Measurements from ENCODE around the gene CYP2C9.
"Not testable (repeated sequence)": the region's sequence is repeated elsewhere in the genome, so short reads cannot be mapped to it uniquely, and the experiment has no call there.

CYP2C9 gene

GRCh38 chr10:94938383-94938782 is at the start of gene CYP2C9:
CYP2C9 (plus strand) TSS chr10:94938658; CDS start chr10:94938683, 25 bp downstream.
- DNase-seq (ENCODE audit: low read depth in 2 of 2), result no peak

GRCh38 chr10:94889123-94889522 is 49.3 kb upstream of the CYP2C9 start:
- DNase-seq (ENCODE audit: low read depth in 2 of 2), result no peak

GRCh38 chr10:94890264-94891022 is 48.0 kb upstream of the CYP2C9 start:
- DNase-seq (ENCODE audit: low read depth in 2 of 2), result no peak

- DNase-seq (ENCODE audit: low read depth in 2 of 2), result not testable (repeated sequence)
These were observed 40.0 kb upstream of the CYP2C9 start for GRCh38 chr10:94898414-94898813.

GRCh38 chr10:94902080-94902479 is 36.4 kb upstream of the CYP2C9 start:
- DNase-seq (ENCODE audit: low read depth in 2 of 2), result no peak

- no peak for DNase-seq (ENCODE audit: low read depth in 2 of 2)
These were observed 35.9 kb upstream of the CYP2C9 start for GRCh38 chr10:94902570-94902969.

- DNase-seq (ENCODE audit: low read depth in 2 of 2), result not testable (repeated sequence)
These were observed 33.8 kb upstream of the CYP2C9 start for GRCh38 chr10:94904506-94905148.

GRCh38 chr10:94916423-94916822 is 22.0 kb upstream of the CYP2C9 start:
- no peak for DNase-seq (ENCODE audit: low read depth in 2 of 2)

GRCh38 chr10:94936721-94937120 is 1.7 kb upstream of the CYP2C9 start:
- no peak for DNase-seq (ENCODE audit: low read depth in 2 of 2)

- not testable (repeated sequence) for DNase-seq (ENCODE audit: low read depth in 2 of 2)
These were observed 5.1 kb downstream of the CYP2C9 start for GRCh38 chr10:94943432-94944103.

- DNase-seq (ENCODE audit: low read depth in 2 of 2), result not testable (repeated sequence)
These were observed 7.7 kb downstream of the CYP2C9 start for GRCh38 chr10:94946181-94946580.

GRCh38 chr10:94963901-94964300 is 25.4 kb downstream of the CYP2C9 start:
- DNase-seq (ENCODE audit: low read depth in 2 of 2), result no peak

- no peak for DNase-seq (ENCODE audit: low read depth in 2 of 2)
These were observed 45.1 kb downstream of the CYP2C9 start for GRCh38 chr10:94983555-94983954.

GRCh38 chr10:94989192-94989591 is 50.7 kb downstream of the CYP2C9 start:
- DNase-seq (ENCODE audit: low read depth in 2 of 2), result no peak

GRCh38 chr10:94991243-94991888 is 52.9 kb downstream of the CYP2C9 start:
- DNase-seq (ENCODE audit: low read depth in 2 of 2), result no peak

- DNase-seq (ENCODE audit: low read depth in 2 of 2), result no peak
These were observed 54.4 kb downstream of the CYP2C9 start for GRCh38 chr10:94992811-94993210.

GRCh38 chr10:94997741-94998174 is 59.3 kb downstream of the CYP2C9 start:
- no peak for DNase-seq (ENCODE audit: low read depth in 2 of 2)

GRCh38 chr10:95026461-95026860 is 88.0 kb downstream of the CYP2C9 start:
- DNase-seq (ENCODE audit: low read depth in 2 of 2), result no peak

GRCh38 chr10:95031656-95032055 is 93.2 kb downstream of the CYP2C9 start:
- no peak for DNase-seq (ENCODE audit: low read depth in 2 of 2)

- DNase-seq (ENCODE audit: low read depth in 2 of 2), result no peak
These were observed 95.9 kb downstream of the CYP2C9 start for GRCh38 chr10:95034401-95034800.

GRCh38 chr10:95035332-95036295 is 97.2 kb downstream of the CYP2C9 start:
- no peak for DNase-seq (ENCODE audit: low read depth in 2 of 2)

Data from stimulated activated CD4-positive, alpha-beta T cell treated with anti-CD3 and anti-CD28 coated beads, Interleukin-4, amount 100 ng/mL, for 48 hours (primary cell).